B cell (primary cell): Measurements from ENCODE around the gene ELAVL3. TPM values are rescaled to one million over a fixed set of nuclear protein-coding genes. Genes with fewer than 3 reads are reported as not detected.

Experiments used
- ATAC-seq: fragments of 200-7000 bp; cut with Tn5 transposase; one replicate; pipeline ENCODE4 v1.10.0; 2021; ENCODE audit warnings: low read depth, mild to moderate bottlenecking, moderate number of reproducible peaks, moderate library complexity
- CTCF ChIA-PET: fragments of 350-600 bp; sonication (Branson Sonifier 250); formaldehyde crosslinking; loops from one replicate; lab custom pipeline; 2021; ENCODE audit warnings: antibody characterized with exemption, inconsistent platforms; lab: Charles Lee
- POLR2A ChIA-PET: fragments of 350-600 bp; sonication (Branson Sonifier 250); formaldehyde crosslinking; loops from one replicate; lab custom pipeline; 2021; ENCODE audit warnings: antibody characterized with exemption; lab: Charles Lee
- DNase-seq: peaks from one replicate; pipeline ENCODE4 v3.0.0; 2013
- H2AFZ ChIP-seq: 2 replicates; pipeline ENCODE4 v1.6.1; 2012; ENCODE audit warnings: mild to moderate bottlenecking, low read depth, low read length; ENCODE audit not compliant: insufficient read depth, poor library complexity, severe bottlenecking
- H3K27ac ChIP-seq, 2 donors: 1 replicate in 1 of 2; 2 replicates in 1 of 2; pipeline ENCODE4 v1.5.1; 2012 to 2013; ENCODE audit warnings: low read length in 2 of 2, mild to moderate bottlenecking in 2 of 2, moderate library complexity in 1 of 2
- H3K27me3 ChIP-seq, 4 experiments: fragments of 200-600 bp in 1 of 4; sonication (generic) in 1 of 4; replicated peaks in 1 of 4; 1 replicate in 2 of 4; 2 replicates in 2 of 4; pipeline versions ENCODE4 v1.6.1 to v1.7.0; 2013 to 2016; ENCODE audit warnings: low read length in 3 of 4, mild to moderate bottlenecking in 2 of 4, mixed read lengths in 1 of 4, moderate library complexity in 1 of 4; ENCODE audit not compliant: insufficient read depth in 4 of 4, control insufficient read depth in 3 of 4; ENCODE audit errors: control extremely low read depth in 1 of 4
- H3K36me3 ChIP-seq, 2 experiments: replicated peaks in 1 of 2; 1 replicate in 1 of 2; 2 replicates in 1 of 2; pipeline versions ENCODE4 v1.6.1 to v1.7.1; 2013; ENCODE audit warnings: low read length in 1 of 2; ENCODE audit not compliant: insufficient read depth in 2 of 2, control insufficient read depth in 1 of 2; ENCODE audit errors: control extremely low read depth in 1 of 2, extremely low read depth in 1 of 2
- H3K4me1 ChIP-seq, 2 donors: fragments of 200-600 bp in 1 of 2; sonication (generic) in 1 of 2; 1 replicate in 1 of 2; 2 replicates in 1 of 2; pipeline versions ENCODE4 v1.5.1 to v1.6.1; 2013 to 2017; ENCODE audit warnings: low read length in 2 of 2; ENCODE audit not compliant: control insufficient read depth in 2 of 2, insufficient read depth in 2 of 2
- H3K4me2 ChIP-seq: replicated peaks from 2 replicates; pipeline ENCODE3; 2012; ENCODE audit warnings: mild to moderate bottlenecking, low read depth, low read length; ENCODE audit not compliant: poor library complexity, severe bottlenecking
- H3K4me3 ChIP-seq, 5 experiments: fragments of 200-600 bp in 1 of 5; sonication (generic) in 1 of 5; 1 replicate in 3 of 5; 2 replicates in 2 of 5; pipeline versions ENCODE4 v1.5.1 to v1.7.0; 2011 to 2016; ENCODE audit warnings: low read length in 4 of 5, mild to moderate bottlenecking in 4 of 5, low read depth in 2 of 5, control low read depth in 1 of 5, moderate library complexity in 1 of 5; ENCODE audit not compliant: insufficient read depth in 1 of 5; ENCODE audit errors: control extremely low read depth in 1 of 5, extremely low read depth in 1 of 5
- H3K79me2 ChIP-seq: fragments of 200-600 bp; sonication (generic); one replicate; pipeline ENCODE4 v1.6.0; 2016; ENCODE audit warnings: low read length; ENCODE audit not compliant: control insufficient read depth, insufficient read depth
- H3K9ac ChIP-seq: fragments of 200-600 bp; sonication (generic); 2 replicates; pipeline ENCODE4 v1.6.1; 2017; ENCODE audit warnings: mild to moderate bottlenecking, low read length, moderate library complexity
- H3K9me3 ChIP-seq, 3 donors: one replicate each; pipeline versions ENCODE4 v1.6.1 to v1.7.1; 2013; ENCODE audit warnings: low read length in 2 of 3; ENCODE audit not compliant: control insufficient read depth in 2 of 3, insufficient read depth in 1 of 3; ENCODE audit errors: control extremely low read depth in 1 of 3
- H4K20me1 ChIP-seq: 2 replicates; pipeline ENCODE4 v1.6.0; 2012; ENCODE audit warnings: mild to moderate bottlenecking, low read length; ENCODE audit not compliant: insufficient read depth, control insufficient read depth, poor library complexity, severe bottlenecking
- H3K27ac Mint-ChIP-seq: one replicate; pipeline ENCODE4 v1.8.0; 2021; ENCODE audit warnings: mixed read lengths
- H3K27me3 Mint-ChIP-seq: one replicate; pipeline ENCODE4 v1.8.0; 2021; ENCODE audit warnings: mixed read lengths
- H3K4me1 Mint-ChIP-seq: one replicate; pipeline ENCODE4 v1.8.0; 2021; ENCODE audit warnings: mixed read lengths
- H3K4me3 Mint-ChIP-seq: one replicate; pipeline ENCODE4 v1.8.0; 2021; ENCODE audit warnings: mixed read lengths
- H3K9me3 Mint-ChIP-seq: one replicate; pipeline ENCODE4 v1.8.0; 2022; ENCODE audit warnings: mixed read lengths; ENCODE audit not compliant: insufficient read depth
- CTCF ChIP-seq: fragments of 200-600 bp; IDR thresholded peaks from one replicate; pipeline ENCODE4 v1.8.0; 2022; ENCODE audit warnings: antibody characterized with exemption, mild to moderate bottlenecking
- EZH2 ChIP-seq: IDR thresholded peaks from 2 replicates; pipeline ENCODE4 v1.6.1; 2012; ENCODE audit warnings: borderline replicate concordance, low read depth, mild to moderate bottlenecking, moderate library complexity, low read length; ENCODE audit not compliant: insufficient read depth, poor library complexity, severe bottlenecking
- WGBS: methylation state at CpG from one replicate; pipeline ENCODE4 v1.1.5; 2013; ENCODE audit warnings: missing lambda C conversion rate; ENCODE audit not compliant: insufficient coverage; 5-methylcytosine and 5-hydroxymethylcytosine counted together
- intact Hi-C: fragments of 100-400 bp; cut with micrococcal nuclease; formaldehyde crosslinking; loops from one replicate; pipeline ENCODE4 v1.10.0; 2022
- polyA plus RNA-seq: library from polyadenylated mRNA; depleted of rRNA; stranded (reverse); fragments of >200 nt; gene quantifications from 2 replicates; pipeline ENCODE4 v1.2.3, GENCODE V29; 2012
- total RNA-seq, 2 donors: library from RNA; stranded (reverse); fragments of 120-200 nt in 1 of 2; gene quantifications; 1 replicate in 1 of 2; 2 replicates in 1 of 2; pipeline versions ENCODE4 v1.2.3 to v1.2.4, GENCODE V29; 2013 to 2022

ELAVL3 gene
- total and polyA plus RNA-seq, 2 donors (not counting 1 experiment from before 2014, with no cell fraction given): 0.01 TPM; not detected in 1

DNA sequence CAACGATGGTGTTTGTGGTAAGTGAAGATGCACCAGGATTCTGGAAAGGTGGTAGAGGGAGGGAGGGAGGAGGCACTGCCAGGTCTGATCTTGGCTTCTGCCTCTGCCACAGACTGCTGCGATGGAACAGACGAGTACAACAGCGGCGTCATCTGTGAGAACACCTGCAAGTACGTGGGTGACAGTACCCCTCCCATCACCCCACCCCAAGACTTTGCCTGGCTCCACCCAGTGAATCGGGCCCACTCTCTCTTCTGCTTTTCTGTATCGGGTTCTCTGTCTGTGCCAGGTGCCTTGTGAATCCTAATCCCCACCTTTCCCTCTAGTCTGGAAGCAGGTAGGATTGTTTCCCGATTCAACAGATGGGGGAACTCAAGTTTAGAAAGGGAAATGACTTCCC lies 42.9 kb downstream of the ELAVL3 start:
- peaks cover 0 to 2% (median 0%) of the 10 kb centered on the region in 3 donors for H3K9me3 ChIP-seq
- Mint-ChIP-seq H3K4me3 (peak overlapping the region; percentile 78), H3K4me1 (peaks cover 33% of the 10 kb centered on the region), H3K27ac (peak overlapping the region; percentile 89), H3K9me3 (no peaks in the 10 kb centered on the region), H3K27me3 (no peaks in the 10 kb centered on the region)
- H3K9ac ChIP-seq: no peak overlapping the region
- peaks cover 33% of the 10 kb centered on the region for H3K79me2 ChIP-seq
- peaks cover 0 to 50% of the 10 kb centered on the region in 2 experiments for H3K36me3 ChIP-seq
- H3K4me2 ChIP-seq: peak overlapping the region; percentile 51
- peak overlapping the region; percentile 87 to 88 for H3K27ac ChIP-seq
- 2% methylated on average over 5 of the region's 9 CpGs for WGBS
- CTCF ChIA-PET: interaction anchor here (1.0 kb wide), 1 partner anchor 57 kb away, joined by 5 read pairs; no protein-coding TSS in a partner anchor
- ATAC-seq: peak; percentile 11
- POLR2A ChIA-PET: interaction anchor here (0.7 kb wide), 1 partner anchor 178 kb away, joined by 3 read pairs; no protein-coding TSS in a partner anchor
- H4K20me1 ChIP-seq: peaks cover 19% of the 10 kb centered on the region
- H2AFZ ChIP-seq: no peak overlapping the region
- H3K4me3 ChIP-seq: no peak overlapping the region
- TF ChIP-seq EZH2 (no peak), CTCF (no peak)
- intact Hi-C loops: loop anchor here (5.0 kb wide), 1 partner anchor 144 kb away; no protein-coding TSS in a partner anchor
- H3K27me3 ChIP-seq: no peaks in the 10 kb centered on the region
- H3K4me1 ChIP-seq: peaks cover 27 to 40% of the 10 kb centered on the region in 2 donors
- peak; percentile 90 for DNase-seq

DNA sequence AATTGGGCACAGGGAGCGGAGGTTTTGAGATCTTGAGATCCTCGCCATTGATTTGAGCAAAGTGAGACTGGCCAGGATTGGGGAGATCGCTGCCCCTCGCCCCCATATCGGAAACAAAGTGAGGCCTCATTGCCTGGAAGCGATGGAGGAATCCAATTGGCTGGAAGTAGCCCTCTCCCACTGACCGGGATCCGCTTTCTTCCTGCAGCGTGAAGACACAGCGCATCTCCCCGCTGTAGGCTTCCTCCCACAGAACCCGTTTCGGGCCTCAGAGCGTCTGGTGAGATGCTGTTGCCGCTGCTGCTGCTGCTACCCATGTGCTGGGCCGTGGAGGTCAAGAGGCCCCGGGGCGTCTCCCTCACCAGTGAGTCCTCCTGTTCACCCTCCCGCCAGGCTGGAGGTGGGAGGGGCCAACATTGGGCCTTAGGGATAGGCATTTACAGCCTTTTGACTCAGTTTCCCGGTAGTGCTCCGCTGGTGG lies 45.0 kb downstream of the ELAVL3 start:
- ChIA-PET POLR2A (interaction anchor here (0.6 to 1.4 kb wide), 6 partner anchors 13 to 463 kb away, joined by 3 to 15 read pairs (median 5); partner anchors contain the start of gene SWSAP1), CTCF (interaction anchor here (0.6 to 1.4 kb wide), 12 partner anchors 8 to 142 kb away, joined by 3 to 17 read pairs (median 4); partner anchors contain the start of gene SWSAP1)
- TF ChIP-seq EZH2 (no peak), CTCF (no peak)
- H2AFZ ChIP-seq: peak overlapping the region; percentile 99
- no peaks in the 10 kb centered on the region for H3K9me3 Mint-ChIP-seq
- peak overlapping the region; percentile 96 for H3K4me3 Mint-ChIP-seq
- ATAC-seq (no peak), DNase-seq (no peak)
- H3K9ac ChIP-seq: peak overlapping the region; percentile 95
- peaks cover 2% of the 10 kb centered on the region for H4K20me1 ChIP-seq
- H3K79me2 ChIP-seq: peaks cover 33% of the 10 kb centered on the region
- H3K27ac ChIP-seq: peak overlapping the region; percentile 70 to 92
- H3K4me3 ChIP-seq: peak overlapping the region; percentile 76 to 95 (median 80)
- intact Hi-C loops: loop anchor here (1.0 to 5.0 kb wide), 7 partner anchors 14 to 146 kb away; partner anchors contain the start of genes CCDC159, SWSAP1, TMEM205 and ZNF653
- H3K9me3 ChIP-seq: peaks cover 0 to 2% (median 0%) of the 10 kb centered on the region in 3 donors
- H3K4me1 Mint-ChIP-seq: peaks cover 30% of the 10 kb centered on the region
- H3K27ac Mint-ChIP-seq: peak overlapping the region; percentile 88
- no peaks in the 10 kb centered on the region for H3K27me3 Mint-ChIP-seq
- peaks cover 0 to 30% of the 10 kb centered on the region in 2 experiments for H3K36me3 ChIP-seq
- WGBS: 4% methylated on average over 17 of the region's 21 CpGs
- H3K27me3 ChIP-seq: no peaks in the 10 kb centered on the region
- peak overlapping the region; percentile 97 for H3K4me2 ChIP-seq
- peaks cover 27 to 40% of the 10 kb centered on the region in 2 donors for H3K4me1 ChIP-seq
